Erythroblast (primary cell): ENCODE results near the gene TRPM3.

Experiments used
- GATA1 ChIP-seq: IDR thresholded peaks from 2 replicates; pipeline ENCODE4 v1.6.1; 2011; ENCODE audit warnings: low read depth, mild to moderate bottlenecking, control low read depth, low read length, moderate library complexity
- POLR2A ChIP-seq: IDR thresholded peaks from 2 replicates; pipeline ENCODE4 v1.6.1; 2011; ENCODE audit warnings: mild to moderate bottlenecking, low read length

GRCh38 chr9:71010258-71010657 is 111.2 kb downstream of the TRPM3 start:
- TF ChIP-seq POLR2A (no peak), GATA1 (no peak)
